AG04450 (cell line): ENCODE measurements around the gene SLC27A4. TPM values are rescaled to one million over a fixed set of nuclear protein-coding genes. Genes with fewer than 3 reads are reported as not detected.

Source experiments
- CTCF ChIA-PET: fragments of 300-600, 350-600 bp; formaldehyde crosslinking; extraction: SDS; loops from one replicate; lab custom pipeline; 2022; ENCODE audit warnings: antibody characterized with exemption, inconsistent platforms; lab: Charles Lee
- POLR2A ChIA-PET: fragments of 350-600 bp; formaldehyde crosslinking; extraction: SDS; loops from one replicate; lab custom pipeline; 2021; ENCODE audit warnings: antibody characterized with exemption, inconsistent platforms; lab: Yijun Ruan, JAX
- DNase-seq: peaks from one replicate; pipeline ENCODE4 v3.0.0-alpha.2; 2011; ENCODE audit warnings: low read depth, low spot score
- H3K27ac ChIP-seq: one replicate; pipeline ENCODE4 v1.5.1; 2012; ENCODE audit warnings: low read depth, low read length, control low read depth
- H3K27me3 ChIP-seq: one replicate; pipeline ENCODE4 v1.6.0; 2012; ENCODE audit warnings: low read length; ENCODE audit not compliant: control insufficient read depth, insufficient read depth
- H3K4me3 ChIP-seq: 2 replicates; pipeline ENCODE4 v1.5.1; 2011; ENCODE audit warnings: mild to moderate bottlenecking, low read depth, low read length, control low read depth
- H3K9me3 ChIP-seq: 2 replicates; pipeline ENCODE4 v1.5.1; 2012; ENCODE audit warnings: low read length; ENCODE audit not compliant: control insufficient read depth, insufficient read depth
- polyA plus RNA-seq: library from polyadenylated mRNA; depleted of rRNA; stranded (reverse); fragments of >200 nt; gene quantifications from 2 replicates; pipeline ENCODE4 v1.2.3, GENCODE V29; 2011
- TF ChIP-seq, protein P1 (sequence below): IDR thresholded peaks from 2 replicates; pipeline ENCODE4 v1.5.1; 2011; ENCODE audit warnings: low read depth, low read length, control low read depth, inconsistent platforms

The SLC27A4 gene
- polyA plus RNA-seq, 1 experiment, result 7.7 TPM

- TF ChIP-seq, protein P1, sequence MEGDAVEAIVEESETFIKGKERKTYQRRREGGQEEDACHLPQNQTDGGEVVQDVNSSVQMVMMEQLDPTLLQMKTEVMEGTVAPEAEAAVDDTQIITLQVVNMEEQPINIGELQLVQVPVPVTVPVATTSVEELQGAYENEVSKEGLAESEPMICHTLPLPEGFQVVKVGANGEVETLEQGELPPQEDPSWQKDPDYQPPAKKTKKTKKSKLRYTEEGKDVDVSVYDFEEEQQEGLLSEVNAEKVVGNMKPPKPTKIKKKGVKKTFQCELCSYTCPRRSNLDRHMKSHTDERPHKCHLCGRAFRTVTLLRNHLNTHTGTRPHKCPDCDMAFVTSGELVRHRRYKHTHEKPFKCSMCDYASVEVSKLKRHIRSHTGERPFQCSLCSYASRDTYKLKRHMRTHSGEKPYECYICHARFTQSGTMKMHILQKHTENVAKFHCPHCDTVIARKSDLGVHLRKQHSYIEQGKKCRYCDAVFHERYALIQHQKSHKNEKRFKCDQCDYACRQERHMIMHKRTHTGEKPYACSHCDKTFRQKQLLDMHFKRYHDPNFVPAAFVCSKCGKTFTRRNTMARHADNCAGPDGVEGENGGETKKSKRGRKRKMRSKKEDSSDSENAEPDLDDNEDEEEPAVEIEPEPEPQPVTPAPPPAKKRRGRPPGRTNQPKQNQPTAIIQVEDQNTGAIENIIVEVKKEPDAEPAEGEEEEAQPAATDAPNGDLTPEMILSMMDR, result no peak
- Histone ChIP-seq H3K27me3 (no peaks in the 10 kb centered on the region), H3K4me3 (peak overlapping the region; percentile 100), H3K27ac (peak overlapping the region; percentile 22), H3K9me3 (no peaks in the 10 kb centered on the region)
- ChIA-PET POLR2A (interaction anchor here (0.6 to 1.9 kb wide), 3 partner anchors 48 to 803 kb away, joined by 3 to 10 read pairs (median 9); partner anchors contain the start of genes CERCAM and SPTAN1), CTCF (interaction anchor here (2.5 kb wide), 1 partner anchor 10 kb away, joined by 21 read pairs; no protein-coding TSS in a partner anchor)
- no peak for DNase-seq
Observed at GRCh38 chr9:128372188-128372641, 31.9 kb downstream of the SLC27A4 start.

GRCh38 chr9:128372784-128373183, 32.5 kb downstream of the SLC27A4 start:
- Histone ChIP-seq H3K4me3 (peak overlapping the region; percentile 100; the same call in 1 of the 2 replicates), H3K27me3 (no peaks in the 10 kb centered on the region), H3K9me3 (no peaks in the 10 kb centered on the region), H3K27ac (peak overlapping the region; percentile 22)
- ChIA-PET POLR2A (no interaction called here), CTCF (no interaction called here)
- DNase-seq, result peak; percentile 21
- TF ChIP-seq, protein P1, result no peak

GRCh38 chr9:128374221-128374675, 33.9 kb downstream of the SLC27A4 start:
- no peak for DNase-seq
- Histone ChIP-seq H3K9me3 (no peaks in the 10 kb centered on the region), H3K4me3 (no peak overlapping the region), H3K27ac (no peak overlapping the region), H3K27me3 (no peaks in the 10 kb centered on the region)
- TF ChIP-seq, protein P1, result no peak
- CTCF ChIA-PET, result no interaction called here
- POLR2A ChIA-PET, result no interaction called here

DNA sequence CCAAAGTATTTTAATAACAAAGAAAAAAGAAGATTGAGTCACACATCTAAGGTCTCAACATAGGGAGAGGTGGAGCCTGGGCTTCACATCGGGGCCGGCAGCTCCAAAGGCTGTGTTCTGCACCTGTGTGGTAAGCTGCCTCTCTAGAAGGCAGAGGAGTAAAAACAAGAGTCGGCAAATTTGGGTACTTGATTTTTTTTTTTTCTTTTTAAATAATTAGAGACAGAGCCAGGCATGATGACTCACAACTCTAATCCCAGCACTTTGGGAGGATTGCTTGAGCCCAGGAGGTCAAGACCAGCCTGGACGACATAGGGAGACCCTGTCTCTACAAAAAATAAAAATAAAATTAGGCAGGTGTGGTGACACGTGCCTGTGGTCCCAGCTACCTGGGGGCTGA, 35.5 kb downstream of the SLC27A4 start:
- peak overlapping the region; percentile 11 for H3K27ac ChIP-seq
- TF ChIP-seq, protein P1, result no peak
- H3K4me3 ChIP-seq, result no peak overlapping the region
- no peaks in the 10 kb centered on the region for H3K27me3 ChIP-seq
- H3K9me3 ChIP-seq, result no peaks in the 10 kb centered on the region
- ChIA-PET CTCF (interaction anchor here (1.0 kb wide), 1 partner anchor 45 kb away, joined by 4 read pairs; the partner anchor contains the start of gene CERCAM), POLR2A (no interaction called here)
- DNase-seq, result no peak

DNA sequence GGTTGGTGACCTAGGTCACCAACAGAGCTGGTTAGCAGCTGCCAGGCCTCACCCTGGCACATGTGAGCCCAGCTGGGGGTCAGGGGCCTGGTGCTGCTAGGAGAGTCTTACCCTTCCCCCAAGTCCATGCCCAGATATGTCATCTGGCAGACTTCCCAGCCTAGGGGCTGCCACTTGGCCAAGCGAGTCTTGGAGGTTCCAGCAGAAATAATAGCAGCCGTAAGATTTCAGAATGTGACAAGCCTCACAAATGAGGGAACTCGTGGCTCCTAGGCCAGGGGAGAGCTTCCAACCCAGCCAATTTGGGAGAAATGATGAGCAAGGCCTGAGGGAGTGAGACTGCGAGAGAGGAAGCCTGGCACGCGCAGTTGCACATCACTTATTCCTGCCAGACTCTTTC, 41.9 kb downstream of the SLC27A4 start:
- ChIA-PET POLR2A (interaction anchor here (0.6 kb wide), 1 partner anchor 14 kb away, joined by 6 read pairs; no protein-coding TSS in a partner anchor), CTCF (no interaction called here)
- Histone ChIP-seq H3K27ac (no peak overlapping the region), H3K4me3 (no peak overlapping the region), H3K9me3 (no peaks in the 10 kb centered on the region), H3K27me3 (no peaks in the 10 kb centered on the region)
- no peak for DNase-seq
- TF ChIP-seq, protein P1, result no peak
